ENCODE results near the gene ANTXR2.
"Not testable (repeated sequence)": the region's sequence is repeated elsewhere in the genome, so short reads cannot be mapped to it uniquely, and the experiment has no call there.

ANTXR2 gene

GRCh38 chr4:79898055-79898454 is 175.0 kb downstream of the ANTXR2 start:
- Histone ChIP-seq H3K9ac (ENCODE audit: low read length in 2 of 2) (no peak overlapping the region), H3K4me1 (ENCODE audit: control insufficient read depth, insufficient read depth, low read length) (no peaks in the 10 kb centered on the region), H3K36me3 (ENCODE audit: control insufficient read depth in 2 of 2, insufficient read depth in 2 of 2, low read length in 2 of 2) (peaks cover 0 to 3% of the 10 kb centered on the region in 2 donors), H3K27me3 (ENCODE audit: control insufficient read depth in 1 of 2, insufficient read depth in 2 of 2, low read length in 2 of 2) (no peaks in the 10 kb centered on the region), H3K9me3 (ENCODE audit: control insufficient read depth in 2 of 2, low read length in 2 of 2) (no peaks in the 10 kb centered on the region), H3K27ac (ENCODE audit: low read length) (no peak overlapping the region), H3K4me3 (ENCODE audit: low read length in 2 of 2) (no peak overlapping the region)

- H3K9me3 ChIP-seq (ENCODE audit: control insufficient read depth in 2 of 2, low read length in 2 of 2), result no peaks in the 10 kb centered on the region
- H3K9ac ChIP-seq (ENCODE audit: low read length in 2 of 2), result no peak overlapping the region
- H3K36me3 ChIP-seq (ENCODE audit: control insufficient read depth in 2 of 2, insufficient read depth in 2 of 2, low read length in 2 of 2), result peaks cover 0 to 3% of the 10 kb centered on the region in 2 donors
- no peaks in the 10 kb centered on the region for H3K27me3 ChIP-seq (ENCODE audit: control insufficient read depth in 1 of 2, insufficient read depth in 2 of 2, low read length in 2 of 2)
- no peak overlapping the region for H3K4me3 ChIP-seq (ENCODE audit: low read length in 2 of 2)
- no peaks in the 10 kb centered on the region for H3K4me1 ChIP-seq (ENCODE audit: control insufficient read depth, insufficient read depth, low read length)
- H3K27ac ChIP-seq (ENCODE audit: low read length), result no peak overlapping the region
Measured at GRCh38 chr4:79897174-79897573, 175.9 kb downstream of the ANTXR2 start.

GRCh38 chr4:79893456-79893855 is 179.6 kb downstream of the ANTXR2 start:
- H3K9ac ChIP-seq (ENCODE audit: low read length in 2 of 2), result no peak overlapping the region
- no peaks in the 10 kb centered on the region for H3K4me1 ChIP-seq (ENCODE audit: control insufficient read depth, insufficient read depth, low read length)
- H3K27me3 ChIP-seq (ENCODE audit: control insufficient read depth in 1 of 2, insufficient read depth in 2 of 2, low read length in 2 of 2), result no peaks in the 10 kb centered on the region
- H3K9me3 ChIP-seq (ENCODE audit: control insufficient read depth in 2 of 2, low read length in 2 of 2), result no peaks in the 10 kb centered on the region
- H3K36me3 ChIP-seq (ENCODE audit: control insufficient read depth in 2 of 2, insufficient read depth in 2 of 2, low read length in 2 of 2), result no peaks in the 10 kb centered on the region
- H3K27ac ChIP-seq (ENCODE audit: low read length), result no peak overlapping the region
- H3K4me3 ChIP-seq (ENCODE audit: low read length in 2 of 2), result no peak overlapping the region

GRCh38 chr4:79889026-79889425 is 184.0 kb downstream of the ANTXR2 start:
- H3K27me3 ChIP-seq (ENCODE audit: control insufficient read depth in 1 of 2, insufficient read depth in 2 of 2, low read length in 2 of 2); H3K4me1 ChIP-seq (ENCODE audit: control insufficient read depth, insufficient read depth, low read length); H3K9me3 ChIP-seq (ENCODE audit: control insufficient read depth in 2 of 2, low read length in 2 of 2); H3K36me3 ChIP-seq (ENCODE audit: control insufficient read depth in 2 of 2, insufficient read depth in 2 of 2, low read length in 2 of 2); H3K27ac ChIP-seq (ENCODE audit: low read length); H3K4me3 ChIP-seq (ENCODE audit: low read length in 2 of 2); H3K9ac ChIP-seq (ENCODE audit: low read length in 2 of 2): not testable (repeated sequence)

- no peak overlapping the region for H3K4me3 ChIP-seq (ENCODE audit: low read length in 2 of 2)
- no peak overlapping the region for H3K9ac ChIP-seq (ENCODE audit: low read length in 2 of 2)
- no peaks in the 10 kb centered on the region for H3K27me3 ChIP-seq (ENCODE audit: control insufficient read depth in 1 of 2, insufficient read depth in 2 of 2, low read length in 2 of 2)
- H3K27ac ChIP-seq (ENCODE audit: low read length), result no peak overlapping the region
- no peaks in the 10 kb centered on the region for H3K4me1 ChIP-seq (ENCODE audit: control insufficient read depth, insufficient read depth, low read length)
- H3K9me3 ChIP-seq (ENCODE audit: control insufficient read depth in 2 of 2, low read length in 2 of 2), result no peaks in the 10 kb centered on the region
- H3K36me3 ChIP-seq (ENCODE audit: control insufficient read depth in 2 of 2, insufficient read depth in 2 of 2, low read length in 2 of 2), result no peaks in the 10 kb centered on the region
Measured at GRCh38 chr4:79886557-79886956, 186.5 kb downstream of the ANTXR2 start.

GRCh38 chr4:79886021-79886420 is 187.0 kb downstream of the ANTXR2 start:
- Histone ChIP-seq H3K4me1 (ENCODE audit: control insufficient read depth, insufficient read depth, low read length) (no peaks in the 10 kb centered on the region), H3K9me3 (ENCODE audit: control insufficient read depth in 2 of 2, low read length in 2 of 2) (no peaks in the 10 kb centered on the region), H3K27me3 (ENCODE audit: control insufficient read depth in 1 of 2, insufficient read depth in 2 of 2, low read length in 2 of 2) (no peaks in the 10 kb centered on the region), H3K4me3 (ENCODE audit: low read length in 2 of 2) (no peak overlapping the region), H3K27ac (ENCODE audit: low read length) (no peak overlapping the region), H3K9ac (ENCODE audit: low read length in 2 of 2) (no peak overlapping the region), H3K36me3 (ENCODE audit: control insufficient read depth in 2 of 2, insufficient read depth in 2 of 2, low read length in 2 of 2) (no peaks in the 10 kb centered on the region)

- H3K9ac ChIP-seq (ENCODE audit: low read length in 2 of 2), result no peak overlapping the region
- no peaks in the 10 kb centered on the region for H3K36me3 ChIP-seq (ENCODE audit: control insufficient read depth in 2 of 2, insufficient read depth in 2 of 2, low read length in 2 of 2)
- no peaks in the 10 kb centered on the region for H3K4me1 ChIP-seq (ENCODE audit: control insufficient read depth, insufficient read depth, low read length)
- H3K27ac ChIP-seq (ENCODE audit: low read length), result no peak overlapping the region
- no peaks in the 10 kb centered on the region for H3K27me3 ChIP-seq (ENCODE audit: control insufficient read depth in 1 of 2, insufficient read depth in 2 of 2, low read length in 2 of 2)
- H3K9me3 ChIP-seq (ENCODE audit: control insufficient read depth in 2 of 2, low read length in 2 of 2), result no peaks in the 10 kb centered on the region
- no peak overlapping the region for H3K4me3 ChIP-seq (ENCODE audit: low read length in 2 of 2)
Measured at GRCh38 chr4:79883290-79883689, 189.7 kb downstream of the ANTXR2 start.

GRCh38 chr4:79882806-79883205 is 190.2 kb downstream of the ANTXR2 start:
- Histone ChIP-seq H3K27ac (ENCODE audit: low read length) (no peak overlapping the region), H3K9ac (ENCODE audit: low read length in 2 of 2) (no peak overlapping the region), H3K4me3 (ENCODE audit: low read length in 2 of 2) (no peak overlapping the region), H3K4me1 (ENCODE audit: control insufficient read depth, insufficient read depth, low read length) (no peaks in the 10 kb centered on the region), H3K9me3 (ENCODE audit: control insufficient read depth in 2 of 2, low read length in 2 of 2) (no peaks in the 10 kb centered on the region), H3K36me3 (ENCODE audit: control insufficient read depth in 2 of 2, insufficient read depth in 2 of 2, low read length in 2 of 2) (no peaks in the 10 kb centered on the region), H3K27me3 (ENCODE audit: control insufficient read depth in 1 of 2, insufficient read depth in 2 of 2, low read length in 2 of 2) (no peaks in the 10 kb centered on the region)

GRCh38 chr4:79881407-79881806 is 191.6 kb downstream of the ANTXR2 start:
- H3K27me3 ChIP-seq (ENCODE audit: control insufficient read depth in 1 of 2, insufficient read depth in 2 of 2, low read length in 2 of 2), result no peaks in the 10 kb centered on the region
- H3K9me3 ChIP-seq (ENCODE audit: control insufficient read depth in 2 of 2, low read length in 2 of 2), result no peaks in the 10 kb centered on the region
- H3K9ac ChIP-seq (ENCODE audit: low read length in 2 of 2), result no peak overlapping the region
- no peak overlapping the region for H3K27ac ChIP-seq (ENCODE audit: low read length)
- H3K4me3 ChIP-seq (ENCODE audit: low read length in 2 of 2), result no peak overlapping the region
- no peaks in the 10 kb centered on the region for H3K36me3 ChIP-seq (ENCODE audit: control insufficient read depth in 2 of 2, insufficient read depth in 2 of 2, low read length in 2 of 2)
- H3K4me1 ChIP-seq (ENCODE audit: control insufficient read depth, insufficient read depth, low read length), result no peaks in the 10 kb centered on the region

- Histone ChIP-seq H3K9me3 (ENCODE audit: control insufficient read depth in 2 of 2, low read length in 2 of 2) (no peaks in the 10 kb centered on the region), H3K9ac (ENCODE audit: low read length in 2 of 2) (no peak overlapping the region), H3K36me3 (ENCODE audit: control insufficient read depth in 2 of 2, insufficient read depth in 2 of 2, low read length in 2 of 2) (no peaks in the 10 kb centered on the region), H3K4me1 (ENCODE audit: control insufficient read depth, insufficient read depth, low read length) (no peaks in the 10 kb centered on the region), H3K27ac (ENCODE audit: low read length) (no peak overlapping the region), H3K27me3 (ENCODE audit: control insufficient read depth in 1 of 2, insufficient read depth in 2 of 2, low read length in 2 of 2) (no peaks in the 10 kb centered on the region), H3K4me3 (ENCODE audit: low read length in 2 of 2) (no peak overlapping the region)
Measured at GRCh38 chr4:79877511-79877910, 195.5 kb downstream of the ANTXR2 start.

GRCh38 chr4:79875344-79875899 is 197.6 kb downstream of the ANTXR2 start:
- Histone ChIP-seq H3K27ac (ENCODE audit: low read length) (no peak overlapping the region), H3K4me3 (ENCODE audit: low read length in 2 of 2) (no peak overlapping the region), H3K9me3 (ENCODE audit: control insufficient read depth in 2 of 2, low read length in 2 of 2) (no peaks in the 10 kb centered on the region), H3K9ac (ENCODE audit: low read length in 2 of 2) (no peak overlapping the region), H3K27me3 (ENCODE audit: control insufficient read depth in 1 of 2, insufficient read depth in 2 of 2, low read length in 2 of 2) (no peaks in the 10 kb centered on the region), H3K36me3 (ENCODE audit: control insufficient read depth in 2 of 2, insufficient read depth in 2 of 2, low read length in 2 of 2) (no peaks in the 10 kb centered on the region), H3K4me1 (ENCODE audit: control insufficient read depth, insufficient read depth, low read length) (no peaks in the 10 kb centered on the region)

Data from stomach smooth muscle (tissue), 2 donors.